GM12873 (cell line): ENCODE results near the gene TMEM219.

Experiments
- TF ChIP-seq, protein P1 (sequence below): IDR thresholded peaks from 2 replicates; pipeline ENCODE4 v1.5.1; 2012; ENCODE audit warnings: low read depth, mild to moderate bottlenecking, moderate library complexity, low read length, control low read depth; ENCODE audit not compliant: insufficient read depth; ENCODE audit errors: missing control alignments

Gene TMEM219

DNA sequence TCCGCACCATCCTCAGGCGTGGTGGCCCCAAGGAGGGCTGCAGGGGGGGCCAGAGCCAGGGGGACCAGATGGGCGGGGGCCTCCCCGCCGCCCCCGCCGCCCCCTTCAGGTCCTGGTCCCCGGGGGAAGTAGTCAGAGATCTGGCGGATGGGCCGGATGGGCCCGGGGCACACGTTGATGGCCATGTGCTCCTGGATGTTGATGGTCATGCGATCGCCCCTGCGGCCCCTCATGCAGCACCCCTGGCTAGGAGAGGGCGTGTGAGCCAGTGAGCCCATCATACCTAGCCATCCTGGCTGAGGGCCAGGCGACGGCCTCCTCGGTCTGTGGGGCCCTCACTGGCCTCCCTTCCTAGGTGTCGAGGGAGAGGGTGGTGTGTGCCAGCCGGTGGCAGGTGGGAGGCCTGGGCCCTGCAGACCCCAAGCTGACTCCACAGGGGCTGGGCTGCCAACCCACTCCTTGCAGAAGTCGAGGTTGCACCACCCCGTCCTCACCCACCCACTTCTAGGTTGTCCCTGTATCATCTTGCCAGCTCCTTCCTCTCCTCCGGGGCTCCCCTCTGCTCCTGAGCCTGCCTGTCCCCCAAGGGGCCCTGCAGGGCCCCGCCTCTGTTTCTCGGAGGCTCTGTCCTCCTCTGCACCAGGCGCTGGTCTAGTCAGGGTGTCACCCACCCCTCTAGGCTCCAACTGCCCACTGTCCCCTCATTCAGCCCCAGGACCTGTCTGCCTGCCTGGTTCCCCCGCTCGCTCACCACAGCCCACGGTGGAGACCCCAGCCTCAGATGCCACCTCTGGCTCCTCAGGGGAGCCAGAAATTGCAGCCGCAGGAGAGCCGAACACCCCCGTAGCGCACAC is 48.3 kb downstream of the TMEM219 start:
- TF ChIP-seq, protein P1, sequence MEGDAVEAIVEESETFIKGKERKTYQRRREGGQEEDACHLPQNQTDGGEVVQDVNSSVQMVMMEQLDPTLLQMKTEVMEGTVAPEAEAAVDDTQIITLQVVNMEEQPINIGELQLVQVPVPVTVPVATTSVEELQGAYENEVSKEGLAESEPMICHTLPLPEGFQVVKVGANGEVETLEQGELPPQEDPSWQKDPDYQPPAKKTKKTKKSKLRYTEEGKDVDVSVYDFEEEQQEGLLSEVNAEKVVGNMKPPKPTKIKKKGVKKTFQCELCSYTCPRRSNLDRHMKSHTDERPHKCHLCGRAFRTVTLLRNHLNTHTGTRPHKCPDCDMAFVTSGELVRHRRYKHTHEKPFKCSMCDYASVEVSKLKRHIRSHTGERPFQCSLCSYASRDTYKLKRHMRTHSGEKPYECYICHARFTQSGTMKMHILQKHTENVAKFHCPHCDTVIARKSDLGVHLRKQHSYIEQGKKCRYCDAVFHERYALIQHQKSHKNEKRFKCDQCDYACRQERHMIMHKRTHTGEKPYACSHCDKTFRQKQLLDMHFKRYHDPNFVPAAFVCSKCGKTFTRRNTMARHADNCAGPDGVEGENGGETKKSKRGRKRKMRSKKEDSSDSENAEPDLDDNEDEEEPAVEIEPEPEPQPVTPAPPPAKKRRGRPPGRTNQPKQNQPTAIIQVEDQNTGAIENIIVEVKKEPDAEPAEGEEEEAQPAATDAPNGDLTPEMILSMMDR: no peak

DNA sequence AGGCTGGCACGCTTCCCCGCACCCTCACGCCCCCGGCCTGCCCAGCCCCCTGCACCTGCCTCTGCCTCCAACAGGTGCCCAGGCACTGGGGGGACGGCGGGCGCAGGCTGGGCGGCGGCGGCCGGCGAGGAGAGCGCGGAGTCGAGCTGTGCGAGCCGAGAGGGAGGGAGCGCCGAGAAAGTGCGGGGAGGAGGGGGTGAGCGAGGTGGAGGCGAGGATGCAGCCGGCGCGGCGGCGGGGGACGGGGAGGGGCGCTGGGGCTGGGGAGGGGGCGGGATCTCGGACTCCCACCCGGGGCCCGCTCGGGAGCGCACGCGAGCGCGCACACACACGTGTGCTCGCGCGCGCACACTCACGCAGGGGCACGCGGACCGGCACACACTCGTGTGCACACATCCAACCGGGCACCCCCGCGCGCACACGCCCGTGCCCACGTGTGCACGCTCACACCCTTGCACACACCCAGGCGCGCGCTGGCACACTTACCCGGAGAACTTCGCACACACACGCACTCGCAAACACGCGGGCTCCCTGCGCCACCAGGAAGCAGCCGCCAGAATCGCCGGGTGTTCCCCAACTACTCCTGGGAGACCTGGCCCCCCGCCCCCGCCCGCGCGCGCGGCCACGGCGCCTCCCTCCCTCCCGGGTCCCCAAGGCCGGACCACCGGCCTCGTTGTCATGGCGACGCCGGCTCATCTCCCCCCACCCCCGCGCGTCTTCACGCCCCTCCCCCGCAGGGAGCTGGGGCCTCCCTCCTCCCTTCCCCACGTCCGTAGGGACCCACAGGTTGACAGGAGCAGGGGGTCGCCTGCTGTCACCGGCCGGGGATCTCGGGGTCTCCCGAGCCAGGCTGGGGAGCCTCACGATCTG is 49.2 kb downstream of the TMEM219 start, which contains the start of gene DOC2A:
Gene DOC2A, minus strand, starts transcription at position 184 of the 870 bp plus-strand sequence. CDS start 805 bp downstream, outside the sequence.
- TF ChIP-seq, protein P1: no peak

DNA sequence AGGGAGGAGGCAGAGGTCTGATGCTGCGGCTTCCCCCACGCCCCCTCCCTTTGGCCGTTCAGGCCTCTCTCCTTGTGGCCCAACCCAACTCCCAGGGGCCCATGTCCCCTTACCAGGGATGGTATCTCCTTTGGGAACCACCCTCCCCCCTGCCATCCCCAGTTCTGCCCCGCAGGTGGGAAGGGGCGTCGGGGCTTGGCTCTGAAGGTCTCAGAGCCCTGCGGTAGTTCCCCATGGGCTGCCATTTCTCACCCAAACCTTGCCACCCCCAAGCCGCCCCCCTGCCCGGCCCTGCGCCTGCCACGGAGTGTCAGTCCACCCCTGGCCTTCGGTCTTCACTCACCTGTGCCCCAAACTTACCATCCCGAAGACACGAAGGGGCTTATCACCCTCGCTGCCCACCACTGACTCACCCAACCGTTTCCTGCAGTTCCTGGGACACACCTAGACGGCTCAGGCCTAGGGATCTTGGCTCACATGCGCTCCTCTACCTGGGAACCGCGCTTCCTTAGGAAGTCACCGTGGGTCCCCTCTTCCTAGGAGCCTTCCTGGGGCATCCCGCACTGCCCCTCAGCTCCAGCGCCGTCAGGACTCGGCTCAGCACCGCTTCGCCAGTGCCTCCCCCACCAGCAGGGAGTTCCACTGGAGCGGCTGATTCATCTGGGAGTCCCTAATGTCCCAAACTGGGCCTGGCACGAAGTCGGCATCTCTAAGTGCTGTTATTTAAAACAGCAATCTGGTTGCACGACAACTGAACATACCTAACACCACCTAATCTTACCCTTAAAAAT is 50.0 kb downstream of the TMEM219 start:
- TF ChIP-seq, protein P1: no peak

DNA sequence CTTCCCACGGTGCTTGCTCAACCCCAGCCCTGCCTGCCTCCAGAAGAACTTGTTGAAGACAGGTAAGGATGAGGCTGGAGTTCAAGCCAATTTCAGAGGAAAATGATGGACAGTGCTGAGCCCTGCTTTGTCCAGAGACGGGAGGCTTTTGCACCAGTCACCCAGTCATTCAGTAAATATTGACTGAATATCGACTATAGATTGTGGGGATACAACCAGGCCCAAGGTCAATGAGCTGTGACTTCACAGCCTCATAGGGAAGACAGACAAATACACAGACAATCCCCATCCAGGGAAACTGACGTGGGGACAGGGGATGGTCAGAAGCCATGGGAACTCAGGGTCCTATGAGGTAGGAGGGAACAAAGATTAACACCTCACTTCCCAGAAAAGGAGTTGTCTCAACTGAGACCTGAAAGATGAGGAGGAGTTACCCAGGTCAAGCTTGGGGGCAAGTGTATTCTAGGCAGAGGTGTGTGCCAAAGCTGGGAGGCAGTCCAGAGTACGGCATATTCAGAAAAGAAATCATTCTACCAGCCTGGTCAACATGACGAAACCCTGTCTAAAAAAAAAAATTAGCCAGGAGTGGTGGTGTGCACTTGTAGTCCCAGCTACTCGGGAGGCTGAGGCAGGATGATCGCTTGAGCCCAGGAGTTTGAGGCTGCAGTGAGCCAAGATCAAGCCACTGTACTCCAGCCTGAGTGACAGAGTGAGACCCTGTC is 54.8 kb downstream of the TMEM219 start:
- TF ChIP-seq, protein P1: no peak

DNA sequence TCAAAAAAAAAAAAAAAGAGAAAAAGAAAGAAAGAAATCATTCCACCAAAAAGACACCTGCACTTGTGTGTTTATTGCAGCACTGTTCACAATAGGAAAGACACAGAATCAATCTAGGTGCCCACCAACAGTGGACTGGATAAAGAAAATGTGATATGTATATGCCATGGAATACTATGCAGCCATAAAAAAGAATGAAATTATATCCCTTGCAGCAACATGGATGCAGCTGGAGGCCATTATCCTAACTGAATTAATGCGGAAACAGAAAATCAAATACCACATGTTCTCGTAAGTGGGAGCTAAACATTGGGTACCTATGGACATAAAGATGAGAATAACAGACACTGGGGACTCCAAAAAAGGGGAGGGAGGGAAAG is 55.4 kb downstream of the TMEM219 start:
- TF ChIP-seq, protein P1: no peak

DNA sequence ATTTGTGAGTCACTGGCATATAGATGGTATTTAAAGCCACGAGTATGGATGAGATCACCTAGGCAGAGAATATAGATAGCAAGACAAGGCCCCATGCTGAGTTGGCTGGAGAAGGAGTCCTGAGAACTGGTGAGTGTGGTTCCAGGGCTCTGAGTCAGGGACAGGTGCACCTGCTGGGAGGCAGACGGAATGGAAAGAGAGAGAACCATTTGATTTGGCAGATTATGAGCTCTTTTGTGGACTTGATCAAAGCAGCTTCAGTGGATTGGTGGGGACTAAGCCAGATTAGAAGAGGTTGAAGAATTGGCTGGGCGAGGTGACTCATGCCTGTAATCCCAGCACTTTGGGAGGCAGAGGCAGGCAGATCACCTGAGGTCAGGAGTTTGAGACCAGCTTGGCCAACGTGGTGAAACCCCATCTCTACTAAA is 56.9 kb downstream of the TMEM219 start:
- TF ChIP-seq, protein P1: no peak
